HUES6 (cell line): Measurements from ENCODE around the gene SEC63.
"Not testable (repeated sequence)": the region's sequence is repeated elsewhere in the genome, so short reads cannot be mapped to it uniquely, and the experiment has no call there.

ENCODE experiments used
- H3K27ac ChIP-seq: 2 replicates; pipeline ENCODE4 v1.7.0; 2013; ENCODE audit warnings: low read depth, mild to moderate bottlenecking, low read length, inconsistent platforms
- H3K27me3 ChIP-seq: 2 replicates; pipeline ENCODE4 v1.6.1; 2013; ENCODE audit warnings: low read length; ENCODE audit not compliant: control insufficient read depth, insufficient read depth
- H3K36me3 ChIP-seq: 2 replicates; pipeline ENCODE4 v1.6.1; 2013; ENCODE audit warnings: low read length; ENCODE audit not compliant: control insufficient read depth, insufficient read depth
- H3K4me1 ChIP-seq: 2 replicates; pipeline ENCODE4 v1.6.1; 2013; ENCODE audit warnings: low read length; ENCODE audit not compliant: control insufficient read depth, insufficient read depth
- H3K4me3 ChIP-seq: 2 replicates; pipeline ENCODE4 v1.5.1; 2013; ENCODE audit warnings: low read depth, low read length
- H3K9ac ChIP-seq: one replicate; pipeline ENCODE4 v1.6.1; 2013; ENCODE audit warnings: mild to moderate bottlenecking, low read length
- H3K9me3 ChIP-seq: 2 replicates; pipeline ENCODE4 v1.6.1; 2013; ENCODE audit warnings: low read depth, low read length; ENCODE audit not compliant: control insufficient read depth, insufficient read depth

SEC63 gene

DNA sequence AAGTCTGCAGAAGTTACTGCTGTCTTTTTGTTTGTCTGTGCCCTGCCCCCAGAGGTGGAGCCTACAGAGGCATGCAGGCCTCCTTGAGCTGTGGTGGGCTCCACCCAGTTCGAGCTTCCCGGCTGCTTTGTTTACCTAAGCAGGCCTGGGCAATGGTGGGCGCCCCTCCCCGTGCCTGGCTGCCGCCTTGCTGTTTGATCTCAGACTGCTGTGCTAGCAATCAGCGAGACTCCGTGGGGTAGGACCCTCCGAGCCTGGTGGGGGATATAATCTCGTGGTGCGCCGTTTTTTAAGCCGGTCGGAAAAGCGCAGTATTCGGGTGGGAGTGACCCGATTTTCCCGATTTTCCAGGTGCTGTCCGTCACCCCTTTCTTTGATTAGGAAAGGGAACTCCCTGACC is 97.9 kb downstream of the SEC63 start:
- not testable (repeated sequence) for H3K27me3 ChIP-seq, H3K36me3 ChIP-seq, H3K27ac ChIP-seq, H3K9me3 ChIP-seq
- Histone ChIP-seq H3K4me1 (peaks cover 10% of the 10 kb centered on the region; the same call in 1 of the 2 replicates), H3K9ac (peak overlapping the region; percentile 60), H3K4me3 (peak overlapping the region; percentile 47)

DNA sequence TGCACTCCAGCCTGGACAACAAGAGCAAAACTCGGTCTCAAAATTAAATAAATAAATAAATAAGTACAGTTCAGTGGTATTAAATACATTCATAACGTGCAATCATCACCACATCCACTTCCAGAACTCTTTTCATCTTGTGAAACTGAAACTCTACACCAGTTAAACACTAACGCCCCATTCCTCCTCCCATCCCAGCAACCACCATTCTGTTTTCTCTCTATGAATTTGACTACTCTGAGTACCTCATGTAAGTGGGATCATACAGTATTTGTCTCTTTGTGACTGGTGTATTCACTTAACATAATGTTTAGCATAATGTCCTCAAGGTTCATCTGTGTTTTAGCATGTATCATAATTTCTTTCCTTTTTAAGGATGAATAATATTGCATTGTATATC is 104.8 kb downstream of the SEC63 start:
- Histone ChIP-seq H3K9ac (no peak overlapping the region), H3K36me3 (no peaks in the 10 kb centered on the region), H3K4me1 (0 out of 2 replicates have a peak, but pooled peaks cover 4% of the 10 kb centered on the region), H3K27me3 (peaks cover 6% of the 10 kb centered on the region; the same call in 1 of the 2 replicates), H3K9me3 (no peaks in the 10 kb centered on the region), H3K27ac (no peak overlapping the region), H3K4me3 (no peak overlapping the region)

DNA sequence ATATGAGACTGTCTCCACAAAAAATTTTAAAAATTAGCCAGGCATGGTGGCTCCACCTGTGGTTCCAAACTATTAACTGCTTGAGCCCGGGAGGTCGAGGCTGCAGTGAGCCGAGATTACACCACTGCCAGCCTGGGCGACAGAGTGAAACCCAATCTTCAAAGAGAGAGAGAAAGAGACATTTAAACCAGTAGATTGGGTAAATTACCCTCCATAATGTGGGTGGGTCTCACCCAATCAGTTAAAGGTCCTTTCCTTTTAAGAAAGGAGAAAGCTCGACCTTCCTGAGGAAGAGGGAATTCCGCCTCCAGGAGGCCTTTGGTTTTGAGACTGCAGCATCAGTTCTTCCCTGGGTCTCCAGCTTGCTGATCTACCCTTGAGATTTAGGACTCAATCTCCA is 108.7 kb downstream of the SEC63 start:
- Histone ChIP-seq H3K36me3 (no peaks in the 10 kb centered on the region), H3K27me3 (peaks cover 13% of the 10 kb centered on the region), H3K9ac (no peak overlapping the region), H3K4me3 (no peak overlapping the region), H3K27ac (no peak overlapping the region), H3K4me1 (0 out of 2 replicates have a peak, but pooled peaks cover 4% of the 10 kb centered on the region), H3K9me3 (no peaks in the 10 kb centered on the region)

DNA sequence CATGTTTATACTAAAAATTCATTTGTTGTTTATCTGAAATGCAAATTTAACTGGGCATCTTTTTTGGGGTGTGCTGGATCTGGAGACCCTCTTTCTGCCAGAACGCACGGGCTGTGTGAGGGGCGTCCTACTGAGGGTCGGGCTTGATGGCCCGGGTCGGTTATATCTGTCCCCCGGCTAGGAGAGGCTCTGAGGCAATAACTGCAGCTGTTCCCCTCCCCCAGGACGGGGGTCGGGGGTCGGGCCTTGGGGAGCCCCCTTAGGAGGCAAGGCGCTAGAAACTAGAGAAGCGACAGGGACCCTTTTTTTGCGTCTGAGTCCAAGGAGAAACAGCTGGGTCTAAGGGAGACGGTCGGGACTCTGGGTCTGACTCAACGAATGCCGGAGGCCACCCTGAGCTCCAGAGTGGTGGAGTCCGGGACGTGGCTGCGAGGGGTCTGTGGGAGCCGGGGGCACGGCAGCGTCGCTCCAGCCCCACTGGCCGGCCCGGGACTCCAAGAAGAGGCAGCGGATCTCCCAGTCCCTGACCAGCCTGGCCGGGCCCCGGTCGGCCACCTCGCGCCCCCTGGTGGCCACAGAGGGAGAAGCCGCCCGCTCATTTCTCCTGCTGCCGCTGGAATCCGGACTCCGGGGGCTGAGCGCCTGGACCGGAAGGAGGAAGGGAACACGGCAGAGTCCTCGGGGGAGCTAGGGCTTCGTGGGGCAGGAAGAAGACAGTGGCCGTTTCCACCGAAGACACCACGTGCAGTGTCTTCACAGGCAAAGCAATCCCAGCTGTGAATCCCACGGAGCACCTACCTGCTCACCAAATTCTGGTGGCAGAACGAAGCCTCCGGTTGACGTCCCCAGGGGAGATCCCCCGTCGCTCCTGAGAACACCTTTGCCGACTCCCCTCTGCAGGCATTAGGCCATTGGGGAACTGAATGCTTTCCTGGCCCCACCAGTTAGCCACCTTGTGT is 109.9 kb downstream of the SEC63 start:
- no peaks in the 10 kb centered on the region for H3K9me3 ChIP-seq
- peak overlapping the region; percentile 53 for H3K9ac ChIP-seq

DNA sequence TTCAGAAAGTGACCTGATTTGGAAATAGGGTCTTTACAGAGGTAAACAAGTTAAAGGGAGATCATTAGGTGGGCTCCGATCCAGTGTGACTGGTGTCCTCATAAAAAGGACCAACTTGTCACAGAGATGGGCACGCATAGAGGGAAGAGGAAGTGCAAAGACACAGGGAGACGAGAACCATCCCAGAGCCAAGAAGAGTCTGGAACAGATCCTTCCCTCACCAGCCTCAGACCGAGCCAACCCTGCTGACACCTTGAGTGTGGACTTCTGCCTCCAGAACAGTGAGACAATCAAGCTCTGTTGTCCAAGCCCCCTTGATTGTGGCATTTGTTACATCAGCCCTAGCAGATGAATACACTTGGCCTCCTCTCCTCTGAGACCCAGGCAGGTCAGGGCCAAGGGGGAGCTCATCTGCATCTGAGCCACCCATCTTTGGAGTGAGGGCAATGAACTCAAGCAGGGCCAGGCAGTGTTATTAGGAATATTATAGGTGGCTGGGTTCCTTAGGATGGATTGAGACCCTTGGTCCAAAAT is 111.7 kb downstream of the SEC63 start:
- H3K4me3 ChIP-seq: no peak overlapping the region
- 0 out of 2 replicates have a peak, but pooled peaks cover 4% of the 10 kb centered on the region for H3K4me1 ChIP-seq
- H3K9ac ChIP-seq: no peak overlapping the region
- peaks cover 13% of the 10 kb centered on the region for H3K27me3 ChIP-seq
- H3K27ac ChIP-seq: no peak overlapping the region
- H3K36me3 ChIP-seq: no peaks in the 10 kb centered on the region
- H3K9me3 ChIP-seq: no peaks in the 10 kb centered on the region

More for the DNA sequence above, 109.9 kb downstream of the SEC63 start:
- H3K27me3 ChIP-seq: peaks cover 13% of the 10 kb centered on the region
- H3K27ac ChIP-seq: no peak overlapping the region
- H3K4me3 ChIP-seq: peak overlapping the region; percentile 57
- H3K4me1 ChIP-seq: 0 out of 2 replicates have a peak, but pooled peaks cover 4% of the 10 kb centered on the region
- no peaks in the 10 kb centered on the region for H3K36me3 ChIP-seq

DNA sequence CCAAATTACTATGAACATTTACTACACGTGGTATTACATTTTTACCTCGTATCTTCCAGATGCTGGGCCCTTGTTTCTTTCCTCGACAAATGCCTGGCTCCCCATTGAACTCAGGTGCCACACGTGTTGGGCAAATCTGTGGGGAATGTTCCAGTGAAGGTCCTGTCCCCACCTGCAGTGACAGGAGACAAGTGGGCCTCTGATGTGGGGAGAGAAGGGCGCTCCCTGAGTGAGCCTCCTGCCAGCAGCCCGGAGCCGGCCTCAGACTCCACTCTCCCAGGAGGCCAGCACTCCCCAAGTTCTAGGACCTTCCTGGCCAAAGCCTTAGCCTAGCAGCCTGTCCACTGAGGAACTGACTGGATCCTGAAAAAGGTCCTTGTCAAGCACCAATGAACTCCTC is 112.2 kb downstream of the SEC63 start:
- H3K27ac ChIP-seq: no peak overlapping the region
- no peaks in the 10 kb centered on the region for H3K36me3 ChIP-seq
- peaks cover 13% of the 10 kb centered on the region for H3K27me3 ChIP-seq
- no peak overlapping the region for H3K9ac ChIP-seq
- no peaks in the 10 kb centered on the region for H3K9me3 ChIP-seq
- H3K4me1 ChIP-seq: 0 out of 2 replicates have a peak, but pooled peaks cover 4% of the 10 kb centered on the region
- no peak overlapping the region for H3K4me3 ChIP-seq

DNA sequence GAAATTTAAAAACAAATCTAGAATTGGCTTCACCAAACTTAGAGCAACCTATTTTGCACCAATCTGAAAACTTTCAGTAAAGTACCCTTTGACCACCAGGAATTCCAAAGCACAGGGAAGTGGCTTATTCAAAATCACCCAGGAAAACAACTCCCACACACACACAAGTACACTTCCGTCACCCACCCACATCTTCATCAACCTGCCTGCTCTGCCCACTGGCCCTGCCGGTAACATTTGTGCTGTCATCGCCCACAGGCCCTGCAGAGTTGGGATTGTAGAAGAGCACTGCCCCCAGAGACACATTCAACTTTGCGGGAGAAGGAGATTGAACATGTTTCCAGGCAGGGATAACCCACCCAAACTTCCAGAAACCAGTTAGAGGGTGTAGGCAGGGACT is 114.6 kb downstream of the SEC63 start:
- H3K9me3 ChIP-seq: no peaks in the 10 kb centered on the region
- H3K9ac ChIP-seq: no peak overlapping the region
- H3K36me3 ChIP-seq: no peaks in the 10 kb centered on the region
- H3K27me3 ChIP-seq: peaks cover 8% of the 10 kb centered on the region
- H3K4me3 ChIP-seq: no peak overlapping the region
- 0 out of 2 replicates have a peak, but pooled peaks cover under 1% of the 10 kb centered on the region for H3K4me1 ChIP-seq
- no peak overlapping the region for H3K27ac ChIP-seq

DNA sequence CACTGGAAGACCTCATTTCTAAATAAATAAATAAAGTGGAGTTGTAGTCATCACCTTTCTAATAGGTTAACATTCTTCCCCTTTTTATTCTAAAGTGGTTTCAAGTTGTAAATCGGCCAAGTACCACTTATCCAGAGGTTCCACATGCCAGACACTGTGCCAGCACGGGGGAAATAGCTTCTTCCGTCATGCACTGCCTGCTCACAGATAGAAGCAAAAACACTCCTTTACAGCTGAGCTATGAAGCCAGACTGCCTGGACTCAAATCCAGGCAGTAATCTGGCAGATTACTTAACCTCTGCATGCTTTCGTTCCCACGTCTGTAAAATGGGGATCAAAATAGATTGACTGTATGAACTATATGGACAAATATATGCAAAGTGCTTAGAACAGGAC is 116.7 kb downstream of the SEC63 start:
- H3K4me1 ChIP-seq: no peaks in the 10 kb centered on the region
- no peak overlapping the region for H3K27ac ChIP-seq
- H3K36me3 ChIP-seq: no peaks in the 10 kb centered on the region
- no peak overlapping the region for H3K4me3 ChIP-seq
- no peaks in the 10 kb centered on the region for H3K27me3 ChIP-seq
- no peaks in the 10 kb centered on the region for H3K9me3 ChIP-seq
- no peak overlapping the region for H3K9ac ChIP-seq

DNA sequence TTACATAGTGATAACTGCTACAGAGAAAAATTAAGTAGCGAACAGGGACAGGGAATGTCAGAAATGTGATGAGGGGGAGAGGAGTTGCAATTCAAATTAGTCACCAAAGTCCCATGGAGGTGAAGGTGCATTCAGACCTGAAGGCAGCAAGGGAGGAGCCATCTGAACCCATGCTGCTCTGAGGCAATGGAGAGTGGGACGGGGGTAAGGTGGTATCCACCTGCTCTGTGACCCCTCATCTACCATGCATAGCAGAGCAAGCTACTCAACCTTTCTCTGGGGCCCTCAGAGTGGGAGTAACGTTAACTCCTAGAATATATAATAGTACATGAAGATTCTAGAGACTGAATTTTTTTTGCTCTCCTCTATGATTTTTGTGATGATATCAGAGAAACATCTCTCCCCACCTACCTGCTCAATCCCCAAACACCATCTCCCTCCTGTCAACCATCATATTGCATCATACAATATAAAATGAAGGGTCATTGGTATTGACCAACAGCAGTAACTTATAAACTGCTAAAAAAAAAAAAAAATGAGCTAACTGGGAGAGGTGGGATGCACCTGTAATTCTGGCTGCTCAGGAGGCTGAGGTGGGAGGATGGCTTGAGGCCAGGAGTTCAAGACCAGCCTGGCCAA is 117.3 kb downstream of the SEC63 start:
- Histone ChIP-seq H3K4me3 (no peak overlapping the region), H3K4me1 (no peaks in the 10 kb centered on the region), H3K9me3 (no peaks in the 10 kb centered on the region), H3K27me3 (no peaks in the 10 kb centered on the region), H3K27ac (no peak overlapping the region), H3K36me3 (no peaks in the 10 kb centered on the region), H3K9ac (no peak overlapping the region)

DNA sequence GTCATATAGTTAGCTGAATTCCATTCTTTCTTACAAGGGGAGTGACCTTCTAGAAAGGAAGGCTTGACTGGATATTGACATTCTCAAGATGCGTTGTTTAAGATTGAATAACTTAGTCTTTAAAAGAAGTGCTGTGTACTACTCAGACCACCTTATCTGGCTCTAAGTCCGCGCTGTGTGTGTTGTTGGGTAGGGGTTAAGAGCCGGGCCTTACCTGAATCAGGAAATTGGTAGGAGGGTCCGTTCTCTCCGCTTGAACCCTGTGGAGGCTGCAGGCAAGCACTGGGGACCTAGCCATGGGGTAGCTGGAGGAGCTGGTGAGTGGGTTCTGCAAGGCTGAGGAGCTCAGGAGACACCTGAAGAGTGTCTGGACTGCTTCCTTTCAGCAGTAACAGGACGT is 124.9 kb downstream of the SEC63 start:
- no peak overlapping the region for H3K9ac ChIP-seq

More for the DNA sequence above, 124.9 kb downstream of the SEC63 start:
- Histone ChIP-seq H3K36me3 (no peaks in the 10 kb centered on the region), H3K27ac (no peak overlapping the region), H3K27me3 (no peaks in the 10 kb centered on the region), H3K9me3 (no peaks in the 10 kb centered on the region), H3K4me3 (no peak overlapping the region), H3K4me1 (peaks cover 6% of the 10 kb centered on the region; the same call in 1 of the 2 replicates)
